Measurements from ENCODE around the gene RYR1. TPM values are rescaled to one million over a fixed set of nuclear protein-coding genes. Genes with fewer than 3 reads are reported as not detected.

The RYR1 gene
- polyA plus RNA-seq, 1 of the 3 experiments (the other 2 are of a cell fraction), result under 0.01 TPM

DNA sequence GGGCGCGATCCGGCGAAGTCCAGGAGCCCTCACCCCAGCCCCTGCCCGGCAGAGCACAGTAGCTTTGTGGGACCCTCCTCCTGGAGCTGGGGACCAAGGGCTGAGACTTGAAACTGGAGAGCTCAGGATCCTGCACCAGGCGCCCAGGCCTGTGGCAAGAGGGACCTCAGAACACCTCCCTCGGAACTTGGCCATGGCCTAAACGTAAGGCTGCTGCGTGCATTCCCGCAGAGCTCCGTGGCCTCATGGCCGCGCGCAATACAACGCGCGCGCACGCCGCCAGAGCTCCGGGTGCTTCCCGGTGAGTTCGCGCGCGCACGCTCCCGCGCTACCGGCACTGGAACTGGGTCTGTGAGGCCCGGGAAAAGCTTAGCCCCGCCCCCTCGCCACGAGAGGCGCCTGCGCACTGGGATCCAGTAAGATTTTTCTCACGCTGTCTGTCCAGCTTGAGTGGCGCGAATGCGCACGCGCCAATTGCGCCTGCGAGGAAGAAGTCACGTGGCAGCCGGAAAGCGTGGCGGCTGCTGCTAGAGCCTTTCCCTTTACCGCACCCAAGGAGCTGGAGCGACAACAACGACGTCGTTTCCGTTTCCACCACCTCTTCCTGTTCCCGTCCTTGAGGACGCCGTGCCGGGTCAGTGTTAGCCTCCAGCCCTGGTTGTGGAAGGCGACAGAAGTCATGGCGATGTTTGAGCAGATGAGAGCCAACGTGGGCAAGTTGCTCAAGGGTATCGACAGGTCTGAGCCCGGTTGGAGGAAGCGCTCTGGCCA is 185.3 kb downstream of the RYR1 start, which contains the start of gene EIF3K (continued):
- TF ChIP-seq SIN3A (IDR thresholded peaks at IDR 0.05; ENCODE audit: borderline replicate concordance, low read depth, low read length), result peak; percentile 88; the same call in 1 of the 2 replicates
- no peak for TF ChIP-seq FOXJ3 (CRISPR knock-in tag; IDR thresholded peaks at IDR 0.05)
- no peak for TF ChIP-seq RFX5 (IDR thresholded peaks at IDR 0.05; ENCODE audit: low read length)

DNA sequence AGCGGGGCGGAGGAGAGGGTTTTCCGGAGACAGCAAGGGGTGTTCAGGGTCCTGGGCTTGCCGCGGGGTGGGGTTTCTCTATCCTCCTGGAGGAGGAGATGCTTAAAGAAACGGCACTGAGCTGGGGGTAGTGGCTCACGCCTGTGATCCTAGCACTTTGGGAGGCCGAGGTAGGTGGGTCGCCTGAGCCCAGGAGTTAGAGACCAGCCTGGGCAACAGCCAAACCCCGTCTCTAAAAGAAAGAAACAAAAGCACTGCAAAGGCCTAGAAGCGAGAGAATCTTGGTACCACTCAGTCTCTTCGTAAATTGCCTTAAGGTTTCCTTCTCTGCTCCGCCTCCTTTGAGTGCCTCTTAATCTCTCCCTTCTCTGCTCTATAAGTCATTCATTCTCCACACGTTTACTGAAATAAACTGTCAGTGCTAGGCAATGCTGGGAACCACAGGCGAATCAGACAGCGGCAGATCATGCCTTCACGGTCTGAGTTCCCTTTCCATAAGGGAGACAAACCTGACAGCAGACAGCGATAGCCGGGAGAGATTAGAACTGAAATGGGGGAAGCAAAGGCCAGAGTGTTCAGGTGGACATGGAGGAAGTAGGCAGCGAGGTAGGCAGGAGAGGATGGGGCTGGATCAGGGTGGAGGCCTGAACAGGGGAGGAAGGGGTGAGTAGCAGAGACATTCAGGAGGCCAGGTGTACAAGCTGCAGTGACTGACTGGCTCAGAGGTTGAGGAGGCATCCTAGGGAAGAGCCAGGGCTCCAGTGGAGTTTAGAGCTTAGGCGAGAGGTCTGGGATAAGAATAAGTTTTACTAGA is 186.1 kb downstream of the RYR1 start:
- TF ChIP-seq RAD21 (IDR thresholded peaks at IDR 0.05; ENCODE audit: low read length), result no peak
- TF ChIP-seq, protein P1, sequence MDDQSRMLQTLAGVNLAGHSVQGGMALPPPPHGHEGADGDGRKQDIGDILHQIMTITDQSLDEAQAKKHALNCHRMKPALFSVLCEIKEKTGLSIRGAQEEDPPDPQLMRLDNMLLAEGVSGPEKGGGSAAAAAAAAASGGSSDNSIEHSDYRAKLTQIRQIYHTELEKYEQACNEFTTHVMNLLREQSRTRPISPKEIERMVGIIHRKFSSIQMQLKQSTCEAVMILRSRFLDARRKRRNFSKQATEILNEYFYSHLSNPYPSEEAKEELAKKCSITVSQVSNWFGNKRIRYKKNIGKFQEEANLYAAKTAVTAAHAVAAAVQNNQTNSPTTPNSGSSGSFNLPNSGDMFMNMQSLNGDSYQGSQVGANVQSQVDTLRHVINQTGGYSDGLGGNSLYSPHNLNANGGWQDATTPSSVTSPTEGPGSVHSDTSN (IDR thresholded peaks at IDR 0.05), result no peak
- TF ChIP-seq FOSL2 (IDR thresholded peaks at IDR 0.05; ENCODE audit: borderline replicate concordance, low read depth), result no peak
- TF ChIP-seq, protein P2, sequence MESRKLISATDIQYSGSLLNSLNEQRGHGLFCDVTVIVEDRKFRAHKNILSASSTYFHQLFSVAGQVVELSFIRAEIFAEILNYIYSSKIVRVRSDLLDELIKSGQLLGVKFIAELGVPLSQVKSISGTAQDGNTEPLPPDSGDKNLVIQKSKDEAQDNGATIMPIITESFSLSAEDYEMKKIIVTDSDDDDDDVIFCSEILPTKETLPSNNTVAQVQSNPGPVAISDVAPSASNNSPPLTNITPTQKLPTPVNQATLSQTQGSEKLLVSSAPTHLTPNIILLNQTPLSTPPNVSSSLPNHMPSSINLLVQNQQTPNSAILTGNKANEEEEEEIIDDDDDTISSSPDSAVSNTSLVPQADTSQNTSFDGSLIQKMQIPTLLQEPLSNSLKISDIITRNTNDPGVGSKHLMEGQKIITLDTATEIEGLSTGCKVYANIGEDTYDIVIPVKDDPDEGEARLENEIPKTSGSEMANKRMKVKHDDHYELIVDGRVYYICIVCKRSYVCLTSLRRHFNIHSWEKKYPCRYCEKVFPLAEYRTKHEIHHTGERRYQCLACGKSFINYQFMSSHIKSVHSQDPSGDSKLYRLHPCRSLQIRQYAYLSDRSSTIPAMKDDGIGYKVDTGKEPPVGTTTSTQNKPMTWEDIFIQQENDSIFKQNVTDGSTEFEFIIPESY (IDR thresholded peaks at IDR 0.05; ENCODE audit: borderline replicate concordance, low read depth), result no peak
- TF ChIP-seq YY1 (IDR thresholded peaks at IDR 0.05; ENCODE audit: low read depth), result no peak
- TF ChIP-seq MEF2A (IDR thresholded peaks at IDR 0.05; ENCODE audit: borderline replicate concordance, low read depth), result no peak
- no peak for TF ChIP-seq FOXJ3 (CRISPR knock-in tag; IDR thresholded peaks at IDR 0.05)
- TF ChIP-seq MXI1 (IDR thresholded peaks at IDR 0.05; ENCODE audit: low read depth, low read length), result no peak
- TF ChIP-seq MAX (IDR thresholded peaks at IDR 0.05; ENCODE audit: low read depth), result no peak
- no peak for TF ChIP-seq FOXM1 (IDR thresholded peaks at IDR 0.05; ENCODE audit: low read depth)
- no peak for TF ChIP-seq IRF3 (IDR thresholded peaks at IDR 0.05; ENCODE audit: low read depth, low read length)
- TF ChIP-seq SMC3 (IDR thresholded peaks at IDR 0.05; ENCODE audit: low read depth, low read length), result no peak
- no peak for TF ChIP-seq TAF1 (IDR thresholded peaks at IDR 0.05; ENCODE audit: borderline replicate concordance, low read depth, low read length)
- TF ChIP-seq POLR2AphosphoS5 (IDR thresholded peaks at IDR 0.05; ENCODE audit: low read depth, low read length), result no peak
- TF ChIP-seq JUND (IDR thresholded peaks at IDR 0.05), result no peak
- no peak for TF ChIP-seq SIN3A (IDR thresholded peaks at IDR 0.05; ENCODE audit: borderline replicate concordance, low read depth, low read length)
- TF ChIP-seq NFIC (IDR thresholded peaks at IDR 0.05; ENCODE audit: borderline replicate concordance), result no peak
- TF ChIP-seq CHD2 (IDR thresholded peaks at IDR 0.05; ENCODE audit: low read length, partially characterized antibody), result no peak
- TF ChIP-seq NRF1 (IDR thresholded peaks at IDR 0.05; ENCODE audit: low read depth, low read length), result no peak
- TF ChIP-seq, protein P3, sequence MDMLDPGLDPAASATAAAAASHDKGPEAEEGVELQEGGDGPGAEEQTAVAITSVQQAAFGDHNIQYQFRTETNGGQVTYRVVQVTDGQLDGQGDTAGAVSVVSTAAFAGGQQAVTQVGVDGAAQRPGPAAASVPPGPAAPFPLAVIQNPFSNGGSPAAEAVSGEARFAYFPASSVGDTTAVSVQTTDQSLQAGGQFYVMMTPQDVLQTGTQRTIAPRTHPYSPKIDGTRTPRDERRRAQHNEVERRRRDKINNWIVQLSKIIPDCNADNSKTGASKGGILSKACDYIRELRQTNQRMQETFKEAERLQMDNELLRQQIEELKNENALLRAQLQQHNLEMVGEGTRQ (IDR thresholded peaks at IDR 0.05; ENCODE audit: borderline replicate concordance, low read depth, low read length), result no peak
- Histone ChIP-seq H3K4me3 (ENCODE audit: low read depth in 2 of 2, low read length in 1 of 2) (peak overlapping the region; percentile 94 to 97), H3K4me2 (peak overlapping the region; percentile 92), H3K9me2 (no peaks in the 10 kb centered on the region), H3K36me3 (replicated peaks in 1 of 2; ENCODE audit: control insufficient read depth in 1 of 2, insufficient read depth in 2 of 2, low read length in 1 of 2) (peaks cover 23 to 24% of the 10 kb centered on the region in 2 experiments), H3K4me1 (ENCODE audit: control insufficient read depth in 1 of 2, insufficient read depth in 2 of 2, low read depth in 1 of 2, low read length in 1 of 2) (peaks cover 0 to 18% of the 10 kb centered on the region in 2 experiments; a peak in 1 of 4 replicates), H3F3A (replicated peaks; ENCODE audit: insufficient read depth) (no peaks in the 10 kb centered on the region), H4K20me1 (ENCODE audit: insufficient read depth) (no peaks in the 10 kb centered on the region), H3K9ac (peak overlapping the region; percentile 90), H3K79me2 (ENCODE audit: insufficient read depth) (peaks cover 31% of the 10 kb centered on the region), H3K9me3 (no peaks in the 10 kb centered on the region), H3K27ac (ENCODE audit: low read depth in 2 of 2, low read length in 1 of 2) (peak overlapping the region; percentile 63 to 76; a peak in 3 of 4 replicates), H3K27me3 (ENCODE audit: insufficient read depth) (no peaks in the 10 kb centered on the region), H2AFZ (ENCODE audit: low read depth) (peak overlapping the region; percentile 73)
- 3% methylated on average over 21 of the region's 21 CpGs for WGBS (ENCODE audit: low lambda C conversion rate)
- POLR2A ChIA-PET, result interaction anchor here (0.5 to 1.5 kb wide), 10 partner anchors 12 to 245 kb away, joined by 3 to 6 read pairs (median 4); partner anchors contain the start of genes ACTN4, FAM98C and PSMD8
- DNase-seq, result no peak
- CTCF ChIA-PET, result interaction anchor here (1.3 to 2.5 kb wide), 5 partner anchors 15 to 217 kb away, joined by 3 to 13 read pairs (median 9); partner anchors contain the start of gene FAM98C

Measured in SK-N-SH (cell line).